GM18909 (cell line): ENCODE measurements around the gene LEMD3.

ENCODE experiments used
- ATAC-seq: cut with Tn5 transposase; IDR thresholded peaks from one replicate; pipeline ENCODE4 v1.9.1; 2021; ENCODE audit warnings: mild to moderate bottlenecking; ENCODE audit not compliant: unreplicated experiment, poor library complexity

The LEMD3 gene

DNA sequence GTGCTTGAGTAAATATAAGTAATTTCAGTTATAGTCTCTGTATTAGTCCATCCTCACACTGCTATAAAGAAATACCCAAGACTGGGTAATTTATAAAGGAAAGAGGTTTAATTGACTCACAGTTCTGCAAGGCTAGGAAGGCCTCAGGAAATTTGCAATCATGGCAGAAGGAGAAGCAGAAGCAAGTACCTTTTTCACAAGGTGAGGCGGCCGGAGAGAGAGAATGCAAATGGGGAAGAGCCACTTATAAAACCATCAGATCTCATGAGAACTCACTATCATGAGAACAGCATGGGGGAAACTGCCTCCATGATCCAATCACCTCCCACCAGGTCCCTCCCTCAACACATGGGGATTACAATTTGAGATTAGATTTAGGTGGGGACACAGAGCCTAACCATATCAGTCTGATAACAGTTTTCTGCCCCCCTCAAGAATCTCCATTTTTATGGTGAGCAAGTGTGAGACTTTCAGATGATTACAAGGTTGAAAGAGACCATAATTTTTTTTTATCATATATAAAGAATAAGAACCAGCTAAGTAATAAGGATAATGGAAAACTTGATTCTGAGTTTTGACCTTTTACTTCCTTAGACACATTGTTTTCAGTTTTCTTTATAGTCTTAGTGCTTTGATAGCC, 35.6 kb downstream of the LEMD3 start:
- no peak for ATAC-seq

GRCh38 chr12:65205886-65206285, 36.5 kb downstream of the LEMD3 start:
- peak; percentile 64 for ATAC-seq

DNA sequence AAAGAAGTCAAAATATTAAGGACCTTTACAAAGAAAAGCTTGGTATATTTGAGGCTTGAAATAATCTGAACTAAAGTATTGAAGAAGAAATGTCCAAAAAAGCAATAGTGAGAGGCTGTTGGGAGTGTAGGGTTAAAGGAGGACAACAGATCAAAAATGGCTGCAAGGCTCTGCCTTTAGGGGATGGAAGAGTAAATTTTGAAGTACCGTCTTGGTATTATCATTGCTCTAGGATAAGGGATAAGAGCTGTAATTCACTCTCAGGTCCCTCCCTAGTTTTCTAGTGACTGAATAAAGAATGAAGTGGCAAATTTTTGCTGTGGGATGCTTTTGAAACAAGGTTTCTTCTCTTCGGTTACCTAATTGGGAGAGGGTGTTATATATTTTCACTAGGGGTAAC, 38.7 kb downstream of the LEMD3 start:
- ATAC-seq: no peak

DNA sequence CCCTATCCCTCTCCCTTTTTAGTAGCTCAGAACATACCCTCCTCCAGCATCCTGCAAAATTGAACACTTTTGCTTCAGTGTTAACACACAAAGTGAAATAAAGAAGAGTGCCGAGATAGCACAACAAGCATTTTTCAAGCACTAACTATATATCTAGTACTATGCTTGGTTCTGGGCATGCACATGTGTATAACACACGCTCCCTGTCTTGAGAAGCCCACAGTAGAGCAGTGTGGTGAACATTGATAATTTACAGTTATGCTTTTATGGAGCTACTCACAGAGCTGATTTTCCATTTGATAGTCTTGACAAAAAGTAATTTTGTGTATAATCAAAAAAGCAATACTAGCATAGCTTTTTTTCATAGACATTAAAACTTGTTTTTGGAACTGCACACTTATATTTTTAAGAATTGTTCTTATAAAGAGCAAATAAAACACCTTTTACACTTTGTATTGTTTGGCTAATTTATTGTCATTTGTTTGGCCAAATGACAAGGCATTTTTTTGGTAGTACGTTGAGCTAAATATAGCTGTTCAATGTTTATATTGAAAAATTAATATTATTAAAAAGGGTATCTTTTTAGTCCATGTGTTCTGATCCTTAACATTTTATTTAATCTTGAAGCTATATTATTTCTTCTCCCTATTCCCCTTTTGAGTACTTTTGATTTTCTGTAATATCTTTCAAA, 39.7 kb downstream of the LEMD3 start:
- ATAC-seq: no peak

- ATAC-seq: peak; percentile 82
Measured at GRCh38 chr12:65209655-65210043, 40.3 kb downstream of the LEMD3 start.

DNA sequence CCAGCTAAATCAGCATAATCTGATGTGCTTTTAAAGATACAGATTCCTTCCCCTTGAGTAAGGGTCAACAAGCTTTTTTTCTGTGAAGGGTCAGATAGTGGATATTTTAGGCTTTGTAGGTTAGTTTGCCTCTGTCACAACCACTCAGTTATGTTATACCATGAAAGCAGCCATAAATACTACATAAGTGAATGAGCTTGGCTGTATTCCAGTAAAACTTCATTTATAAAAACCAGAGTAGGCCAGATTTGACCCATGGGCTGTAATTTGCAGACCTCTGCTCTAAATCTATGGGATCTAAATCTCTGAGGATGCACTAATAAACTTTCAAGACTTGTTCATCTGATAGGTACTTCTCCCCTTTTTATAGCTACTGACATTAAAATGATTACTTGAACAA, 47.7 kb downstream of the LEMD3 start:
- ATAC-seq: no peak

- no peak for ATAC-seq
Measured at GRCh38 chr12:65220761-65221160, 51.4 kb downstream of the LEMD3 start.

DNA sequence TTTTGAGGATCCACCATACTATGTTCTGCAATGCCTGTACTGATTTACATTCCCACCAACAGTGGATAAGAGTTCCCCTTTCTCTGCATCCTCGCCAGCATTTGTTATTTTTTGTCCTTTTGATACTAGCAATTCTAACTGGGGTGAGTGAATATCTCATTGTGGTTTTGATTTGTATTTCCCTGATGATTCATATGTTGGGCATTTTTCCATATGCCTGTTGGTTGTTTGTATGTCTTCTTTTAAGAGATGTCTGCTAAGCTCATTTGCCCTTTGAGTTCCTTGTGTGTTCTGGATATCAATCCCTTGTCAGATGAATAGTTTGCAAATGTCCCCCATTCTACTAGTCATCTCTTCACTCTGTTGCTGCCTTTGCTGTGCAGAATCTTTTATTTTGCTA, 60.1 kb downstream of the LEMD3 start:
- ATAC-seq: no peak

DNA sequence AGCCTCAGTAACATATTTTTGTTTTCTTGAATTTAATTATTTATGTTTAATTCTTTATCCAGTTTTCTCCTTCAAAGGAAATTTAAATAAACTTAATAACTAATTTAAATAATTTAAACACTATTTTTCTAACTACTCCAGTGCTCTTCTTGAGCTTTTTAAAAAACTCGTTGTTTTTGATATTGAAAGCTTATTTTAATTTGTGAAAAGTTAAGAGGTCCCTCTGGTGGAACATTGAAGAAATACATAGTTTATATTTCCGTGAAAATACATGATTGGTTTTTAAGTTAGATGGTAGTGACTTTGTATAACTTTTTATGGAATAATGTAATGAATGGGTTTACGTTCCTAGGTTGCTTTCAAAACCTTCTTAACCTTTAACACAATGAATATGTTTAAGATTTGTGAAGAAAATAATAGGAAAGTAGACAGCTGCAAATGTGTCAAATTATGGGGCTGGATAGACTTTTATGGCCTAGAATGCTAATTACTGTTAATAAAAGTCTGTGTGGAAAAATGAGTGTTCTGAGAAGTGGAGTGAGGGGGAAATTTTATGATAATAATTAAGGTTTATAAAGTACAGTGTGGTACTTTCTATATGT, 63.2 kb downstream of the LEMD3 start:
- peak; percentile 43 for ATAC-seq

DNA sequence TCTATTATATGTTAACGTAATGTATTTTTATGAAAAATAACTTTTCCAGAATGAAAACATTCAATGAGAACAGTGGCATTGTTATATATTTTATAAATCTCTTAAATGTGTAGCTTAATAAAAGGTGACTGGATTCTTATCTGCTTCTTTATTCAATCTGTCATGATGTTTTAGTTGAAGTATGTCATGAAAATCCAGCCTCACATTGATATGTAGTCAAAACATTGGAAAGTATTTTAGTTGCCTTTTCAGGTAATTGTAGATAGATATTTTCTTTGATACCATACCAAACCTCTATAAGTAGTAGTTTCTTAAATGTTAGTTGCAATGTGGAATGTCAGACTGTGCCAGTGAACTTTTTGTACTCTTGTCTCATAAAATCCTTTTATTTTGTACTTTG, 67.8 kb downstream of the LEMD3 start:
- no peak for ATAC-seq

- no peak for ATAC-seq
Measured at GRCh38 chr12:65238609-65239008, 69.2 kb downstream of the LEMD3 start.

- no peak for ATAC-seq
Measured at GRCh38 chr12:65248656-65249633, 79.6 kb downstream of the LEMD3 start.

DNA sequence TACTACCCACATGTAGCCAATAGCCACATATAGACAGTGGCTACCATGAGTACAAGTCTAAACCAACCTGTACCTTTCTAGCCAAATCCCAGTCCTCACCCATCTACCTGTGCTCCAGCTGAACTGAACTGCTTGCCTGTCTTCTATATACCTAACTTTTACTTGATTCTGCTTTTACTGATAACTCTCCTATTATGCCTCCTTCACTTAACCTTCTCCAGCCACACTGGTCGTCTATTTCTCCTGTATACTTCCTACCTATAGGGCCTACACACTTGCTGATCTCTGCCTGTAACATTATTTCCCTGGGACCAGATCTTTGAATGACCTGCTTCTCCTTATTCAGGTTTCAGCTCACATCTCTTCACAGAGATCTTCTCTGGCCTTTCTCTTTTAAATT, 83.1 kb downstream of the LEMD3 start:
- ATAC-seq: no peak

DNA sequence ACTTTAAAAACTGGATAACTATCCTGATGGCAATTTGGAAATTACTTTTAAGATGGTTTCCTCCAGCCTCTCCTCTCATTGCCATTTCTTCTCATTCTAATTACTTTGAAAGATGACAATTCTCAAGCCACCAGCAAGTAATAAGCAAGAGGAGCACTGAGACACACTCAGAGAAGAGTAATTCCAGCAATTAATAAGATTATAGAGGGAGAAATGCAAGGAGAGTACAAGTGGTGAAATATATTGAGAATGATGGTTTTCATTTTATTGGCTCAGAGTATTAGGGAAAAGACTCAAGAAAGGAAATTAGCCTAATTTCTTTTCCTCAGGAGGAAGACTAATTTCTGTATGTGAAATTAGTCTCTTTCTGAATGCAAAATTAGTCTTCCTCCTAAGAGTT, 88.6 kb downstream of the LEMD3 start:
- no peak for ATAC-seq

GRCh38 chr12:65259501-65259900, 90.1 kb downstream of the LEMD3 start:
- peak; percentile 75 for ATAC-seq

DNA sequence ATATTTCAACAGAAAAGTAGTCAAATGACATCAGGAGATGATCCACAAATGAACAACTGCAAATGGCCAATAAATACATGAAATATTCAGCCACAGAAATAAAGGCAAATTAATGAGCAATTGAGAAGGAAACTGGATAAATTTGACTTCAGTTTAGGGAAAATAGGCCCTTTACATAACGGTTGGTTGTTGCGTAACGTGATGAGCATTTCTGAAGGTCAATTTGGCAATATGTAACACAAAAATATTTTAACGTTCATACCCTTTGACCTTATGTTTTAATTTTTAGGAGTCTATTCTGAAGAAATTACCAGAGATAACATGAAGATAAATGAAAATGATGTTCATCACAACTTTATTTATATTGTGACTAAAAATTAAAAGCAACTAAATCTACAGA, 94.4 kb downstream of the LEMD3 start:
- no peak for ATAC-seq

DNA sequence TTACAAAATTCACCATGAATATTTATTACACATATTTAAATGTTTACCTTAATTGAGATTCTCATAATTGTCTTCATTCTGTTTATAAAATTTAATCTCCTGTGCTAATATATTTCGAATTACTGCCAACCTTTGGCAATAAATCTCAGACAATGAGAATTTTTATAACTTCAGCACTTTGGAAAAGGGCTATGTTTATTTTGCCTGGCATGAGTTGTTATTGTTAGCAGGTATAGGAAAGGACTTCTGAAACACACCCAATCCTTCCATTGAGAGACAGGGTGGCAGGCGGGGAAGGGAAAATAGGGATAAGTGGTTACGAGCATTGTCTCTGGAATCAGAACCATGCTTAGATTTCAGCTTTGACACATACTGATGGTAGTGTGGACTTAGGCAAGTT, 97.0 kb downstream of the LEMD3 start:
- no peak for ATAC-seq

DNA sequence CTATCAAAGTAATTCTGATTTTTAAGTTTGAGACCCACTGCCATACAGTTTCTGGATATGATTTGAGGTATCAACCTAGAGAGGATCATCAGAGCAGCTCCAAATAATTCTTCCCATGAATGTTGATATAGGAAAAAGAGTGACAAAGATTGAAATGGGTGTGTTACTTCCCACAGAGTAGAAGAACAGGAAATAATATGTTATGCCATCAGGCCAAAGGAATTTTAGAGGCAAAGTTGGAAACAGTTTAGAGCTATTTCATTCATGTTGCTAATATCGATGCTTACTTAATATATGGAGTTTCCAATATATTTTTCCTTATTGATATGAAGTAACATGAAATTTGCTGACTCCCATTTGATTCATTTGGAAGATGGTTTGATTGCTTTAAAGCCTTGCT, 100.2 kb downstream of the LEMD3 start:
- ATAC-seq: no peak

- ATAC-seq: no peak
Measured at GRCh38 chr12:65274602-65275272, 105.4 kb downstream of the LEMD3 start.

DNA sequence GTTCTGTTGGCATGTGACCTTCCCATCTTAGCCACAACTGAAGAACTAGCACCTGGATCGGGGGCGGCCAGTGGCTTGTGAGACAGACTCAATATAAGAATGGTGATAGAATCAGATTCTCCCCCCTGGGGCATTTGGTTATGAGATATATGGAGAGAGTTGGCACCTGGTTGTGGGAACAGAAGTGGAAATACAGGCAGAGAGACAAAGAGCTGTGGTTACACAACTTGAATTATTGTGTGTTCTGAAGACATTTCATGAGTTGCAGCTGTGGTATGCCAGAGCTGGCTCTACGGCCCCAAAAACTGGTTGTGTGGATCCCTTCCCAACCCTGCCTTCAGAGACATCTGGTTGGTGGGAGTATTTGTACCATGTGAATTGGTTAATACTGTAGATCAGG, 106.2 kb downstream of the LEMD3 start:
- no peak for ATAC-seq
